Vagina (tissue), 2 donors: ENCODE results near the gene TNFRSF18. TPM values are rescaled to one million over a fixed set of nuclear protein-coding genes. Genes with fewer than 3 reads are reported as not detected.

Source experiments
- DNase-seq, 2 donors: peaks; one replicate each; pipeline ENCODE4 v3.0.0-alpha.2; 2017; ENCODE audit errors: extremely low spot score in 2 of 2
- H3K27ac ChIP-seq: fragments of 200-600 bp; sonication (generic); one replicate; pipeline ENCODE4 v1.5.1; 2019
- H3K27me3 ChIP-seq: fragments of 200-600 bp; sonication (generic); one replicate; pipeline ENCODE4 v1.5.1; 2019
- H3K36me3 ChIP-seq, 2 donors: fragments of 200-600 bp; sonication (generic); one replicate each; pipeline ENCODE4 v1.5.1; 2017 to 2019
- H3K4me1 ChIP-seq: fragments of 200-600 bp; sonication (generic); one replicate; pipeline ENCODE4 v1.5.1; 2019
- H3K4me3 ChIP-seq, 2 donors: fragments of 200-600 bp; sonication (generic); 1 replicate in 1 of 2; 2 replicates in 1 of 2; pipeline ENCODE4 v1.5.1; 2016 to 2019
- H3K9me3 ChIP-seq: fragments of 200-600 bp; sonication (generic); one replicate; pipeline ENCODE4 v1.5.1; 2019
- CTCF ChIP-seq, 3 experiments: fragments of 450-650 bp in 2 of 3; fragments of 200-600 bp in 1 of 3; sonication (generic) in 1 of 3; IDR thresholded peaks; one replicate each; pipeline ENCODE4 v1.5.1; 2017 to 2019; ENCODE audit warnings: antibody characterized with exemption in 3 of 3, mild to moderate bottlenecking in 2 of 3, moderate library complexity in 2 of 3
- POLR2A ChIP-seq, 2 donors: fragments of 450-650 bp; IDR thresholded peaks; one replicate each; pipeline ENCODE4 v1.6.1; 2017; ENCODE audit warnings: antibody characterized with exemption in 2 of 2, mild to moderate bottlenecking in 2 of 2, moderate library complexity in 2 of 2
- POLR2AphosphoS5 ChIP-seq, 2 donors: sonication (generic); formaldehyde crosslinking; IDR thresholded peaks; one replicate each; pipeline ENCODE4 v1.9.0; 2017; ENCODE audit warnings: antibody characterized with exemption in 2 of 2, mild to moderate bottlenecking in 2 of 2, low read depth in 1 of 2; ENCODE audit not compliant: insufficient read depth in 1 of 2
- intact Hi-C: fragments of 100-400 bp; cut with DNase I; formaldehyde crosslinking; loops from one replicate; pipeline ENCODE4 v1.15.1; 2023
- total RNA-seq: library from RNA; depleted of rRNA; stranded (reverse); fragments of >200 nt; gene quantifications from one replicate; pipeline ENCODE4 v1.2.3, GENCODE V29; 2016

TNFRSF18 gene
- 4.4 TPM for total RNA-seq

GRCh38 chr1:1206376-1206965 lies at the start of gene TNFRSF18:
TNFRSF18 (minus strand) TSS chr1:1206592; CDS start chr1:1206571, 21 bp downstream.
- Histone ChIP-seq H3K27me3 (no peaks in the 10 kb centered on the region), H3K27ac (peak within 1 kb of the TSS; percentile 48), H3K4me3 (peak within 1 kb of the TSS; percentile 34 to 38), H3K36me3 (no peaks in the 10 kb centered on the region), H3K9me3 (no peaks in the 10 kb centered on the region), H3K4me1 (peaks cover 45% of the 10 kb centered on the region)
- TF ChIP-seq POLR2A (IDR thresholded peaks at IDR 0.05), result no peak
- no peak for TF ChIP-seq CTCF (IDR thresholded peaks at IDR 0.05)
- no peak for TF ChIP-seq POLR2AphosphoS5 (IDR thresholded peaks at IDR 0.05; ENCODE audit: insufficient read depth in 1 of 2, low read depth in 1 of 2)
- intact Hi-C loops, result no loop called here
- DNase-seq, result no peak

GRCh38 chr1:1255611-1256010 lies 49.2 kb upstream of the TNFRSF18 start:
- Histone ChIP-seq H3K4me3 (no peak overlapping the region), H3K27me3 (no peaks in the 10 kb centered on the region), H3K36me3 (peaks cover 0 to 46% of the 10 kb centered on the region in 2 donors), H3K4me1 (no peaks in the 10 kb centered on the region), H3K9me3 (no peaks in the 10 kb centered on the region), H3K27ac (no peak overlapping the region)
- TF ChIP-seq POLR2AphosphoS5 (IDR thresholded peaks at IDR 0.05; ENCODE audit: insufficient read depth in 1 of 2, low read depth in 1 of 2), result no peak
- intact Hi-C loops, result no loop called here
- no peak for DNase-seq

- H3K4me1 ChIP-seq, result no peaks in the 10 kb centered on the region
- H3K36me3 ChIP-seq, result peaks cover 0 to 41% of the 10 kb centered on the region in 2 donors
- intact Hi-C loops, result no loop called here
- no peak overlapping the region for H3K27ac ChIP-seq
- H3K9me3 ChIP-seq, result no peaks in the 10 kb centered on the region
- TF ChIP-seq CTCF (IDR thresholded peaks at IDR 0.05) (no peak), POLR2A (IDR thresholded peaks at IDR 0.05) (no peak), POLR2AphosphoS5 (IDR thresholded peaks at IDR 0.05; ENCODE audit: insufficient read depth in 1 of 2, low read depth in 1 of 2) (no peak)
- H3K4me3 ChIP-seq, result no peak overlapping the region
- no peak for DNase-seq
- no peaks in the 10 kb centered on the region for H3K27me3 ChIP-seq
Observed at GRCh38 chr1:1255078-1255477, 48.7 kb upstream of the TNFRSF18 start.

GRCh38 chr1:1254667-1254998 lies 48.2 kb upstream of the TNFRSF18 start:
- Histone ChIP-seq H3K27me3 (no peaks in the 10 kb centered on the region), H3K4me1 (no peaks in the 10 kb centered on the region), H3K4me3 (no peak overlapping the region), H3K36me3 (peaks cover 0 to 36% of the 10 kb centered on the region in 2 donors), H3K9me3 (no peaks in the 10 kb centered on the region), H3K27ac (no peak overlapping the region)
- intact Hi-C loops, result no loop called here
- DNase-seq, result no peak
- no peak for TF ChIP-seq POLR2AphosphoS5 (IDR thresholded peaks at IDR 0.05; ENCODE audit: insufficient read depth in 1 of 2, low read depth in 1 of 2)
- TF ChIP-seq CTCF (IDR thresholded peaks at IDR 0.05), result no peak
- no peak for TF ChIP-seq POLR2A (IDR thresholded peaks at IDR 0.05)

GRCh38 chr1:1253972-1254666 lies 47.7 kb upstream of the TNFRSF18 start:
- Histone ChIP-seq H3K36me3 (peaks cover 0 to 36% of the 10 kb centered on the region in 2 donors), H3K27ac (no peak overlapping the region)
- intact Hi-C loops, result no loop called here

More at GRCh38 chr1:1253972-1254666, 47.7 kb upstream of the TNFRSF18 start:
- no peak for TF ChIP-seq POLR2A (IDR thresholded peaks at IDR 0.05)
- no peak for TF ChIP-seq POLR2AphosphoS5 (IDR thresholded peaks at IDR 0.05; ENCODE audit: insufficient read depth in 1 of 2, low read depth in 1 of 2)
- no peak for TF ChIP-seq CTCF (IDR thresholded peaks at IDR 0.05)
- Histone ChIP-seq H3K4me1 (no peaks in the 10 kb centered on the region), H3K9me3 (no peaks in the 10 kb centered on the region), H3K4me3 (no peak overlapping the region), H3K27me3 (no peaks in the 10 kb centered on the region)
- no peak for DNase-seq
